HG03520 (cell line): ENCODE measurements around the gene SPP1.
"Not testable (repeated sequence)": the region's sequence is repeated elsewhere in the genome, so short reads cannot be mapped to it uniquely, and the experiment has no call there.

Experiments used
- ATAC-seq: cut with Tn5 transposase; IDR thresholded peaks from one replicate; pipeline ENCODE4 v1.9.1; 2021; ENCODE audit warnings: mild to moderate bottlenecking, moderate library complexity; ENCODE audit not compliant: unreplicated experiment

SPP1 gene

GRCh38 chr4:87975466-87975865 lies at the start of gene SPP1:
SPP1 (plus strand) TSS chr4:87975714; CDS start chr4:87976896, 1,182 bp downstream.
- no peak for ATAC-seq

- no peak for ATAC-seq
Measured at GRCh38 chr4:87926554-87927098, 48.9 kb upstream of the SPP1 start.

- ATAC-seq: no peak
Measured at GRCh38 chr4:87930629-87931028, 44.9 kb upstream of the SPP1 start.

GRCh38 chr4:87931932-87932331 lies 43.6 kb upstream of the SPP1 start:
- no peak for ATAC-seq

GRCh38 chr4:87932718-87933141 lies 42.8 kb upstream of the SPP1 start:
- ATAC-seq: no peak

- ATAC-seq: no peak
Measured at GRCh38 chr4:87933337-87933736, 42.2 kb upstream of the SPP1 start.

GRCh38 chr4:87934157-87934704 lies 41.3 kb upstream of the SPP1 start:
- no peak for ATAC-seq

- no peak for ATAC-seq
Measured at GRCh38 chr4:87934973-87935372, 40.5 kb upstream of the SPP1 start.

GRCh38 chr4:87935954-87936353 lies 39.6 kb upstream of the SPP1 start:
- not testable (repeated sequence) for ATAC-seq

GRCh38 chr4:87937523-87937922 lies 38.0 kb upstream of the SPP1 start:
- ATAC-seq: no peak

- ATAC-seq: no peak
Measured at GRCh38 chr4:87938746-87939145, 36.8 kb upstream of the SPP1 start.

GRCh38 chr4:87939978-87940690 lies 35.4 kb upstream of the SPP1 start:
- ATAC-seq: no peak

GRCh38 chr4:87940809-87941208 lies 34.7 kb upstream of the SPP1 start:
- not testable (repeated sequence) for ATAC-seq

GRCh38 chr4:87941537-87942392 lies 33.7 kb upstream of the SPP1 start:
- ATAC-seq: no peak

GRCh38 chr4:87943660-87944149 lies 31.8 kb upstream of the SPP1 start:
- no peak for ATAC-seq

- no peak for ATAC-seq
Measured at GRCh38 chr4:87944967-87945366, 30.5 kb upstream of the SPP1 start.

- ATAC-seq: no peak
Measured at GRCh38 chr4:87946766-87947165, 28.7 kb upstream of the SPP1 start.

GRCh38 chr4:87947381-87948160 lies 27.9 kb upstream of the SPP1 start:
- no peak for ATAC-seq

- ATAC-seq: no peak
Measured at GRCh38 chr4:87949961-87950360, 25.6 kb upstream of the SPP1 start.

- ATAC-seq: no peak
Measured at GRCh38 chr4:87950493-87950892, 25.0 kb upstream of the SPP1 start.
